Right atrium auricular region (tissue), 2 donors: ENCODE measurements around the gene ABCE1. TPM values are rescaled to one million over a fixed set of nuclear protein-coding genes. Genes with fewer than 3 reads are reported as not detected.

Source experiments
- DNase-seq: peaks from one replicate; pipeline ENCODE4 v3.0.0-alpha.2; 2019; ENCODE audit warnings: low spot score
- H3K27ac ChIP-seq, 2 donors: fragments of 200-600 bp; sonication (generic); 1 replicate in 1 of 2; 2 replicates in 1 of 2; pipeline ENCODE4 v1.5.1; 2016 to 2019
- H3K27me3 ChIP-seq, 2 donors: fragments of 200-600 bp; sonication (generic); one replicate each; pipeline versions ENCODE4 v1.5.1 to v1.6.0; 2017 to 2019
- H3K36me3 ChIP-seq: fragments of 200-600 bp; sonication (generic); one replicate; pipeline ENCODE4 v1.5.1; 2016
- H3K4me1 ChIP-seq, 2 donors: fragments of 200-600 bp; sonication (generic); one replicate each; pipeline versions ENCODE4 v1.5.1 to v1.6.0; 2017 to 2019
- H3K4me3 ChIP-seq, 2 donors: fragments of 200-600 bp; sonication (generic); 1 replicate in 1 of 2; 2 replicates in 1 of 2; pipeline ENCODE4 v1.5.1; 2017 to 2019; ENCODE audit warnings: mild to moderate bottlenecking in 1 of 2, moderate library complexity in 1 of 2
- H3K9me3 ChIP-seq, 2 donors: fragments of 200-600 bp; sonication (generic); one replicate each; pipeline ENCODE4 v1.5.1; 2019
- CTCF ChIP-seq, 2 donors: fragments of 200-600 bp; sonication (generic); IDR thresholded peaks; one replicate each; pipeline ENCODE4 v1.5.1; 2019; ENCODE audit warnings: antibody characterized with exemption in 2 of 2
- total RNA-seq, 2 donors: library from RNA; depleted of rRNA; stranded (reverse); fragments of >200 nt; gene quantifications; one replicate each; pipeline ENCODE4 v1.1.0, GENCODE V29; 2016

The ABCE1 gene
- total RNA-seq, 2 donors from 2014 or later, result 36.2 to 43.9 TPM

GRCh38 chr4:145154573-145154972 lies 56.5 kb downstream of the ABCE1 start:
- Histone ChIP-seq H3K4me1 (no peaks in the 10 kb centered on the region), H3K9me3 (no peaks in the 10 kb centered on the region), H3K36me3 (peaks cover 20% of the 10 kb centered on the region), H3K27ac (no peak overlapping the region), H3K27me3 (no peaks in the 10 kb centered on the region), H3K4me3 (no peak overlapping the region)
- peak; percentile 13 to 70 for TF ChIP-seq CTCF (IDR thresholded peaks at IDR 0.05)
- DNase-seq, result no peak

GRCh38 chr4:145155268-145155870 lies 57.3 kb downstream of the ABCE1 start:
- H3K9me3 ChIP-seq, result no peaks in the 10 kb centered on the region
- H3K27me3 ChIP-seq, result no peaks in the 10 kb centered on the region
- DNase-seq, result no peak
- H3K4me1 ChIP-seq, result no peaks in the 10 kb centered on the region
- H3K36me3 ChIP-seq, result peaks cover 13% of the 10 kb centered on the region
- H3K4me3 ChIP-seq, result no peak overlapping the region
- TF ChIP-seq CTCF (IDR thresholded peaks at IDR 0.05), result no peak
- no peak overlapping the region for H3K27ac ChIP-seq

- DNase-seq, result no peak
Measured at GRCh38 chr4:145156986-145157385, 58.9 kb downstream of the ABCE1 start.

GRCh38 chr4:145161549-145161948 lies 63.4 kb downstream of the ABCE1 start:
- Histone ChIP-seq H3K4me1 (no peaks in the 10 kb centered on the region), H3K4me3 (no peak overlapping the region), H3K27me3 (no peaks in the 10 kb centered on the region), H3K36me3 (peaks cover 17% of the 10 kb centered on the region), H3K9me3 (no peaks in the 10 kb centered on the region), H3K27ac (no peak overlapping the region)
- no peak for TF ChIP-seq CTCF (IDR thresholded peaks at IDR 0.05)
- no peak for DNase-seq

More at GRCh38 chr4:145156986-145157385, 58.9 kb downstream of the ABCE1 start:
- Histone ChIP-seq H3K9me3 (no peaks in the 10 kb centered on the region), H3K4me3 (no peak overlapping the region), H3K27ac (no peak overlapping the region), H3K36me3 (peaks cover 18% of the 10 kb centered on the region), H3K27me3 (no peaks in the 10 kb centered on the region), H3K4me1 (no peaks in the 10 kb centered on the region)
- TF ChIP-seq CTCF (IDR thresholded peaks at IDR 0.05), result no peak

GRCh38 chr4:145167887-145168286 lies 69.8 kb downstream of the ABCE1 start:
- TF ChIP-seq CTCF (IDR thresholded peaks at IDR 0.05), result no peak
- H3K27me3 ChIP-seq, result no peaks in the 10 kb centered on the region
- H3K4me1 ChIP-seq, result peaks cover 0 to 6% of the 10 kb centered on the region in 2 donors
- DNase-seq, result no peak
- H3K36me3 ChIP-seq, result peaks cover 17% of the 10 kb centered on the region
- H3K9me3 ChIP-seq, result no peaks in the 10 kb centered on the region
- no peak overlapping the region for H3K4me3 ChIP-seq
- H3K27ac ChIP-seq, result no peak overlapping the region
